Heart right ventricle (tissue), 16 donors: ENCODE data around the gene NDE1. TPM values are rescaled to one million over a fixed set of nuclear protein-coding genes. Genes with fewer than 3 reads are reported as not detected.
"Not testable (repeated sequence)": the region's sequence is repeated elsewhere in the genome, so short reads cannot be mapped to it uniquely, and the experiment has no call there.

Source experiments
- ATAC-seq, 8 donors: fragments of 200-7000 bp; cut with Tn5 transposase; one replicate each; pipeline ENCODE4 v1.9.1; 2020; ENCODE audit warnings: mild to moderate bottlenecking in 8 of 8, moderate library complexity in 8 of 8, moderate number of reproducible peaks in 1 of 8
- DNase-seq, 2 donors: peaks; one replicate each; pipeline ENCODE4 v3.0.0-alpha.2; 2020
- H3K27ac ChIP-seq, 10 donors: fragments of 200-600 bp; sonication (generic) in 2 of 10; one replicate each; pipeline versions ENCODE4 v1.5.0 to v1.8.0; 2020 to 2022; ENCODE audit warnings: mild to moderate bottlenecking in 3 of 10
- H3K27me3 ChIP-seq, 7 donors: fragments of 200-600 bp; one replicate each; pipeline ENCODE4 v1.8.0; 2021 to 2022; ENCODE audit warnings: mild to moderate bottlenecking in 2 of 7
- H3K36me3 ChIP-seq, 9 donors: fragments of 200-600 bp; sonication (generic) in 1 of 9; one replicate each; pipeline versions ENCODE4 v1.5.0 to v1.8.0; 2020 to 2022; ENCODE audit warnings: mild to moderate bottlenecking in 2 of 9
- H3K4me1 ChIP-seq, 9 donors: fragments of 200-600 bp; sonication (generic) in 1 of 9; one replicate each; pipeline versions ENCODE4 v1.5.0 to v1.8.0; 2020 to 2022; ENCODE audit warnings: mild to moderate bottlenecking in 4 of 9
- H3K4me3 ChIP-seq, 10 donors: fragments of 200-600 bp; sonication (generic) in 2 of 10; one replicate each; pipeline versions ENCODE4 v1.5.0 to v1.8.0; 2020 to 2022; ENCODE audit warnings: mild to moderate bottlenecking in 7 of 10, moderate library complexity in 2 of 10
- H3K9me3 ChIP-seq, 11 donors: fragments of 200-600 bp in 10 of 11; sonication (generic) in 2 of 11; one replicate each; pipeline versions ENCODE4 v1.5.0 to v1.8.0; 2013 to 2022; ENCODE audit warnings: mild to moderate bottlenecking in 2 of 11, control low read depth in 1 of 11, moderate library complexity in 1 of 11
- WGBS, 2 donors: extraction: QIAGEN DNeasy Blood & Tissue Kit; methylation state at CpG; one replicate each; pipeline ENCODE4 v1.1.7; 2013; ENCODE audit warnings: inconsistent platforms in 1 of 2; 5-methylcytosine and 5-hydroxymethylcytosine counted together
- intact Hi-C, 10 donors: fragments of 100-400 bp; cut with DNase I; formaldehyde crosslinking; loops; one replicate each; pipeline versions ENCODE4 v1.11.1 to v1.14.2; 2022
- polyA plus RNA-seq, 2 donors: library from polyadenylated mRNA; stranded (reverse); fragments of 200-250 nt; gene quantifications; one replicate each; pipeline ENCODE4 v1.2.3, GENCODE V29; 2013
- total RNA-seq, 10 donors: library from RNA; stranded (reverse); fragmentation: NEBNext Ultra II Directional in 3 of 10; extraction: Animal tissue kit (Norgen Biotek cat#: 25700) in 3 of 10; gene quantifications; one replicate each; pipeline versions ENCODE4 v1.2.1 to v1.2.4, GENCODE V29; 2021 to 2023
- TF ChIP-seq, protein P1 (sequence below), 9 donors: fragments of 200-600 bp; sonication (generic) in 2 of 9; IDR thresholded peaks; one replicate each; pipeline versions ENCODE4 v1.5.0 to v1.8.0; 2021 to 2022; ENCODE audit warnings: antibody characterized with exemption in 9 of 9, mild to moderate bottlenecking in 5 of 9, moderate library complexity in 1 of 9
- donor health status: Arrhythmogenic right ventricular cardiomyopathy.
- donor health status: ischemic (EF 13 %, LVEDD 7.1; RV severe dilation, severe dysfunction).
- donor health status: healthy with polysubstance abuse.
- donor health status: DM: no; HTN: yes; CAD: no.
- donor health status: DM: no; HTN: no; CAD: no.
- donor health status: ischemic (EF 25% LVEDD 6.9; RV normal size, moderate dysfunction).
- donor health status: ischemic (EF 25% LVEDD 5.7; RV mildly dilated, moderate dysfunction).
- donor health status: healthy.
- donor health status: DM: yes; HTN: yes; CAD: no.
- donor health status: Ischemic cardiomyopathy.
- donor health status: ischemic (EF 35%, LVEDD 5.7; RV mildly dilated, moderate dysfunction).
- donor health status: nonischemic (EF 11% LVEDD 7.7; RV severe dilation, severe dysfunction).
- donor health status: DM: yes; HTN: yes; CAD: no.
- donor health status: PGD.
- donor health status: ischemic (EF 29% LVEDD 5.4; RV normal size, mild dysfunction).
- donor health status: nonischemic (EF 23%, LVEDD 6.1; RV moderate dilation, normal function).

NDE1 gene
- total and polyA plus RNA-seq, 12 donors = 6.0 to 29.0 (median 18.6) TPM

GRCh38 chr16:15647294-15648014, 2.6 kb upstream of the NDE1 start:
- no peak for DNase-seq
- WGBS, 2 donors = 80 to 81% methylated on average over 7 of the region's 7 CpGs
- intact Hi-C loops = loop anchor here in 1 of 10 donors (10.0 kb wide), 1 partner anchor 57 kb away; no protein-coding TSS in a partner anchor

DNA sequence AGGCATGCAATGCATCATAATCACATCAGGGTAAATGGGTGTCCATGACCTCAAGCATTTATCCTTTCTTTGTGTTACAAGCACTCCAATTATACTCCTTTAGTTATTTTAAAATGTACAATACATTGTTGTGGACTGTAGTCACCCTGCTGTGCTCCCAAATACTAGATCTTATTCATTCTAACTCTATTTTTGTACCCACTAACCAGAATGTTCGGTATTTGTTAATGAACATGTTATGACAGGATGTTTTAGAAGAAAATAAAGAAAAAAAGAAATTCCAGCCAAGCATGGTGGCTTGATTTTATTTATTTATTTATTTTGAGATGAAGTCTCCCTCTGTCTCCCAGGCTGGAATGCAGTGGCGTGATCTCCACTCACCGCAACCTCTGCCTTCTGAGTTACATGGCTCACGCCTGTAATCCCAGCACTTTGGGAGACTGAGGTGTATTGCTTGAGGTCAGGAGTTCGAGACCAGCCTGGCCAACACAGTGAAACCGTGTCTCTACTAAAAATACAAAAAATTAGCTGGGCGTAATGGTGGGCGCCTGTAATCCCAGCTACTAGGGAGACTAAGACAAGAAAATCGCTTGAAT, 1.8 kb upstream of the NDE1 start:
- Histone ChIP-seq H3K4me1 (peaks cover 0 to 42% (median 35%) of the 10 kb centered on the region in 9 donors), H3K4me3 (no peak overlapping the region), H3K27me3 (no peaks in the 10 kb centered on the region), H3K27ac (no peak overlapping the region), H3K9me3 (no peaks in the 10 kb centered on the region), H3K36me3 (peaks cover 0 to 11% (median 0%) of the 10 kb centered on the region in 9 donors)
- 93 to 96% methylated on average over 9 of the region's 9 CpGs for WGBS, 2 donors
- TF ChIP-seq, protein P1, sequence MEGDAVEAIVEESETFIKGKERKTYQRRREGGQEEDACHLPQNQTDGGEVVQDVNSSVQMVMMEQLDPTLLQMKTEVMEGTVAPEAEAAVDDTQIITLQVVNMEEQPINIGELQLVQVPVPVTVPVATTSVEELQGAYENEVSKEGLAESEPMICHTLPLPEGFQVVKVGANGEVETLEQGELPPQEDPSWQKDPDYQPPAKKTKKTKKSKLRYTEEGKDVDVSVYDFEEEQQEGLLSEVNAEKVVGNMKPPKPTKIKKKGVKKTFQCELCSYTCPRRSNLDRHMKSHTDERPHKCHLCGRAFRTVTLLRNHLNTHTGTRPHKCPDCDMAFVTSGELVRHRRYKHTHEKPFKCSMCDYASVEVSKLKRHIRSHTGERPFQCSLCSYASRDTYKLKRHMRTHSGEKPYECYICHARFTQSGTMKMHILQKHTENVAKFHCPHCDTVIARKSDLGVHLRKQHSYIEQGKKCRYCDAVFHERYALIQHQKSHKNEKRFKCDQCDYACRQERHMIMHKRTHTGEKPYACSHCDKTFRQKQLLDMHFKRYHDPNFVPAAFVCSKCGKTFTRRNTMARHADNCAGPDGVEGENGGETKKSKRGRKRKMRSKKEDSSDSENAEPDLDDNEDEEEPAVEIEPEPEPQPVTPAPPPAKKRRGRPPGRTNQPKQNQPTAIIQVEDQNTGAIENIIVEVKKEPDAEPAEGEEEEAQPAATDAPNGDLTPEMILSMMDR (IDR thresholded peaks at IDR 0.05) = no peak
- intact Hi-C loops = loop anchor here in 1 of 10 donors (10.0 kb wide), 1 partner anchor 57 kb away; no protein-coding TSS in a partner anchor
- DNase-seq (no peak), ATAC-seq (no peak)

More at GRCh38 chr16:15647294-15648014, 2.6 kb upstream of the NDE1 start:
- H3K4me1 ChIP-seq = peaks cover 0 to 35% (median 27%) of the 10 kb centered on the region in 9 donors
- H3K4me3 ChIP-seq = no peak overlapping the region
- no peak for ATAC-seq
- TF ChIP-seq, protein P1 (IDR thresholded peaks at IDR 0.05) = no peak
- H3K27me3 ChIP-seq = no peaks in the 10 kb centered on the region
- no peaks in the 10 kb centered on the region for H3K9me3 ChIP-seq
- peaks cover 0 to 8% (median 0%) of the 10 kb centered on the region in 9 donors for H3K36me3 ChIP-seq
- no peak overlapping the region for H3K27ac ChIP-seq

- H3K36me3 ChIP-seq = peaks cover 0 to 11% (median 0%) of the 10 kb centered on the region in 9 donors
- not testable (repeated sequence) for DNase-seq, H3K9me3 ChIP-seq, ATAC-seq, H3K27me3 ChIP-seq
- H3K4me1 ChIP-seq = peaks cover 0 to 44% (median 38%) of the 10 kb centered on the region in 9 donors
- WGBS, 2 donors = 65 to 68% methylated on average over 17 of the region's 17 CpGs
- H3K4me3 ChIP-seq = peak overlapping the region in 9 of 10 donors; percentile 76 to 100 (median 89)
- intact Hi-C loops = loop anchor here in 1 of 10 donors (10.0 kb wide), 1 partner anchor 55 kb away; no protein-coding TSS in a partner anchor
- H3K27ac ChIP-seq = peak overlapping the region in 9 of 10 donors; percentile 57 to 98 (median 94)
Observed at GRCh38 chr16:15649311-15649710, 734 bp upstream of the NDE1 start.

DNA sequence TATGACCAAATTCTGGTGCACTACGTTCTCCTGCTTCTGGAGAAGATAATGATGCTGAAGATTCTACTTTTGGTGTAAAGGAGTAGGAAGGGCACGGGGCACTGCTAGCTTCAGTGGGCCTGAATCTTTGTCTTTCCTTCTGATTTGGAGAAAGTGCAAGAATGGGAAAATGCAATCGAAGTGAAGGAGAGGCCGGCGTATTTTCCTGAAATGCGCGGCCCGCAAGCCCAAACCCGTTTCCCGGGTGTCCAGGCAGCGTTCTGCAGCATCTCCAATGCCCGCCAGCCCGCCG, 372 bp upstream of the NDE1 start:
- Histone ChIP-seq H3K27ac (peak overlapping the region in 9 of 10 donors; percentile 57 to 98 (median 94)), H3K4me1 (peaks cover 0 to 47% (median 38%) of the 10 kb centered on the region in 9 donors)
- 0 to 1% methylated on average over 14 of the region's 14 CpGs for WGBS, 2 donors

More for the DNA sequence above, 372 bp upstream of the NDE1 start:
- ATAC-seq = no peak
- TF ChIP-seq, protein P1 (IDR thresholded peaks at IDR 0.05) = no peak
- intact Hi-C loops = loop anchor here in 1 of 10 donors (10.0 kb wide), 1 partner anchor 55 kb away; no protein-coding TSS in a partner anchor
- Histone ChIP-seq H3K36me3 (peaks cover 0 to 13% (median 0%) of the 10 kb centered on the region in 9 donors), H3K9me3 (no peaks in the 10 kb centered on the region), H3K4me3 (peak overlapping the region; percentile 76 to 100 (median 89)), H3K27me3 (no peaks in the 10 kb centered on the region)
- DNase-seq = no peak
